Endodermal cell (in vitro differentiated cells): Measurements from ENCODE around the gene SCGN. TPM values are rescaled to one million over a fixed set of nuclear protein-coding genes. Genes with fewer than 3 reads are reported as not detected.

ENCODE experiments used
- DNase-seq: peaks from one replicate; pipeline ENCODE4 v3.0.0-alpha.2; 2017
- H3K27ac ChIP-seq: 2 replicates; pipeline ENCODE4 v1.5.1; 2013; ENCODE audit warnings: mild to moderate bottlenecking, low read depth, low read length, moderate library complexity
- H3K27me3 ChIP-seq: 2 replicates; pipeline ENCODE4 v1.6.1; 2013; ENCODE audit warnings: mild to moderate bottlenecking, low read length, moderate library complexity; ENCODE audit not compliant: insufficient read depth, control insufficient read depth, poor library complexity, severe bottlenecking
- H3K36me3 ChIP-seq: 2 replicates; pipeline ENCODE4 v1.7.0; 2013; ENCODE audit warnings: mild to moderate bottlenecking, low read length, moderate library complexity; ENCODE audit not compliant: control insufficient read depth, insufficient read depth
- H3K4me1 ChIP-seq: one replicate; pipeline ENCODE4 v1.7.0; 2013; ENCODE audit warnings: low read length; ENCODE audit not compliant: control insufficient read depth, insufficient read depth
- H3K4me3 ChIP-seq: 2 replicates; pipeline ENCODE4 v1.5.1; 2013; ENCODE audit warnings: mild to moderate bottlenecking, low read length, moderate library complexity
- H3K9ac ChIP-seq: 2 replicates; pipeline ENCODE4 v1.6.1; 2013; ENCODE audit warnings: mild to moderate bottlenecking, low read length, moderate library complexity; ENCODE audit not compliant: poor library complexity, severe bottlenecking; ENCODE audit errors: extremely low read depth
- H3K9me3 ChIP-seq: 2 replicates; pipeline ENCODE4 v1.6.1; 2013; ENCODE audit warnings: mild to moderate bottlenecking, low read length, moderate library complexity; ENCODE audit not compliant: control insufficient read depth
- H3K27ac Mint-ChIP-seq: 2 replicates; pipeline ENCODE4 v1.8.0; 2020; ENCODE audit warnings: mixed read lengths
- H3K27me3 Mint-ChIP-seq: 2 replicates; pipeline ENCODE4 v1.8.0; 2021; ENCODE audit warnings: mild to moderate bottlenecking, mixed read lengths; ENCODE audit not compliant: insufficient read depth
- H3K36me3 Mint-ChIP-seq: 2 replicates; pipeline ENCODE4 v1.8.0; 2020; ENCODE audit warnings: low read depth, mixed read lengths
- H3K4me1 Mint-ChIP-seq: 2 replicates; pipeline ENCODE4 v1.8.0; 2020; ENCODE audit warnings: mixed read lengths
- H3K4me3 Mint-ChIP-seq: 2 replicates; pipeline ENCODE4 v1.8.0; 2020; ENCODE audit warnings: mild to moderate bottlenecking, moderate library complexity, mixed read lengths
- H3K9me3 Mint-ChIP-seq: 2 replicates; pipeline ENCODE4 v1.8.0; 2020; ENCODE audit warnings: mild to moderate bottlenecking, mixed read lengths
- CTCF ChIP-seq: fragments of 200-600 bp; sonication (generic); conservative IDR thresholded peaks from 2 replicates; pipeline ENCODE4 v1.5.0; 2021; ENCODE audit warnings: antibody characterized with exemption, mild to moderate bottlenecking
- WGBS, 2 experiments: methylation state at CpG; one replicate each; pipeline versions ENCODE4 v1.1.5 to v1.1.7; 2013; ENCODE audit warnings: missing lambda C conversion rate in 2 of 2, mixed read lengths in 1 of 2; ENCODE audit not compliant: insufficient coverage in 1 of 2, insufficient read length in 1 of 2; 5-methylcytosine and 5-hydroxymethylcytosine counted together
- total RNA-seq, 2 donors: library from RNA; stranded (reverse); fragmentation: NEBNext Ultra II Directional in 1 of 2; extraction: Animal tissue kit (Norgen Biotek cat#: 25700) in 1 of 2; gene quantifications; 2 replicates in 1 of 2; 3 replicates in 1 of 2; pipeline ENCODE4 v1.2.1, GENCODE V29; 2021

Gene SCGN
- total RNA-seq, 2 donors from 2014 or later, result not detected

DNA sequence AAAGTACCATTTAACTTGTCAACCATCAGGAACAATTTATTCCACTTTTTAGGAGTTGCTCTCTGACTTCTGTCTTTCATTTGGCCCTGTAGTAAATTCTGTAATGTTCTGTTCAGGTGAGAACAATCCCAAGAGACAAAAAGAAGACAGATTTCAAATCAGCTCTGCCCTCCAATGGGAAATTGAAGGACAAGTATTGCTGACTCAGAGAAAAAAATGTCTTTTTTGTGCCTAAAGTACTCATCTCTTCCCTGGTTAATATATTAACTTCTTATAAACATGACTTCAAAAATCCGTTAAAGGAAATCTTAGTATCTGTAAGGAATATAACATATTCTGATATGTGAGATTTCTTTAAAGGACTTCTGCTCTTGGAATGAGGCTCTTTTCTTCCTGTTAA lies 38.6 kb upstream of the SCGN start:
- H3K27ac ChIP-seq, result no peak overlapping the region
- H3K4me1 Mint-ChIP-seq, result no peaks in the 10 kb centered on the region
- no peak overlapping the region for H3K27ac Mint-ChIP-seq
- 67% methylated on average over 1 of the region's 1 CpG; no CpG with 5 or more reads in 1 of the 2 experiments for WGBS, 2 experiments
- H3K4me3 Mint-ChIP-seq, result no peak overlapping the region
- no peak for DNase-seq
- H3K4me3 ChIP-seq, result no peak overlapping the region
- H3K36me3 ChIP-seq, result peaks cover 29% of the 10 kb centered on the region
- no peaks in the 10 kb centered on the region for H3K4me1 ChIP-seq
- no peaks in the 10 kb centered on the region for H3K27me3 Mint-ChIP-seq
- no peaks in the 10 kb centered on the region for H3K27me3 ChIP-seq
- H3K9ac ChIP-seq, result no peak overlapping the region
- H3K36me3 Mint-ChIP-seq, result peaks cover 24% of the 10 kb centered on the region
- TF ChIP-seq CTCF, result no peak
- H3K9me3 ChIP-seq, result no peaks in the 10 kb centered on the region
- no peaks in the 10 kb centered on the region for H3K9me3 Mint-ChIP-seq

- Mint-ChIP-seq H3K9me3 (no peaks in the 10 kb centered on the region), H3K4me1 (no peaks in the 10 kb centered on the region), H3K36me3 (peaks cover 19% of the 10 kb centered on the region)
Observed at GRCh38 chr6:25614052-25614451, 38.0 kb upstream of the SCGN start.

DNA sequence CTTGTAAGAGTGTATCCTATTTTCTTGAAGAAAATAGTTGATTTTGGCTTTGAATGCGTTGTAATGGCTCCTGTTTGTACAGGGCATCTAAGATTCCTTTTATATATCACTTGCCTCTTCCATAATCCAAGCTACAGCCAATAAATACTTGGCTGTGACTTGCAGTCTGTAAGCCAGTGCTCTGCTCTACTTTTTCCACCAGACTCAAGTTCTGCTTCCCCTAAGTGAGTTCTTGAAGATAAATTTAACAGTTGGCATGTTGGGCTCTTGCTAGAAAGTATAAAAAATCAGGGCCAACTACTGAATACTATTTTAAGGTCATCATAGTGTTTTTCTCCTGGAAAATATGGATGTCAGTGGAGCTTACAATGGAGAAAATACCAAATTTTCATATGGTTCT lies 36.5 kb upstream of the SCGN start:
- H3K27ac ChIP-seq, result no peak overlapping the region
- no peaks in the 10 kb centered on the region for H3K9me3 Mint-ChIP-seq
- H3K27me3 ChIP-seq, result no peaks in the 10 kb centered on the region
- H3K4me1 Mint-ChIP-seq, result no peaks in the 10 kb centered on the region
- no peaks in the 10 kb centered on the region for H3K4me1 ChIP-seq
- no peak overlapping the region for H3K9ac ChIP-seq
- no peaks in the 10 kb centered on the region for H3K27me3 Mint-ChIP-seq
- peaks cover 15% of the 10 kb centered on the region for H3K36me3 Mint-ChIP-seq
- no peak for TF ChIP-seq CTCF
- H3K4me3 Mint-ChIP-seq, result no peak overlapping the region
- H3K27ac Mint-ChIP-seq, result no peak overlapping the region
- no peaks in the 10 kb centered on the region for H3K9me3 ChIP-seq
- WGBS, 2 experiments, result 100% methylated on average over 1 of the region's 1 CpG; no CpG with 5 or more reads in 1 of the 2 experiments
- no peak for DNase-seq
- peaks cover 19% of the 10 kb centered on the region for H3K36me3 ChIP-seq
- H3K4me3 ChIP-seq, result no peak overlapping the region

More at GRCh38 chr6:25614052-25614451, 38.0 kb upstream of the SCGN start:
- no peaks in the 10 kb centered on the region for H3K27me3 ChIP-seq
- H3K27ac Mint-ChIP-seq, result no peak overlapping the region
- TF ChIP-seq CTCF, result peak; percentile 41
- no peak overlapping the region for H3K4me3 Mint-ChIP-seq
- no peak overlapping the region for H3K4me3 ChIP-seq
- H3K36me3 ChIP-seq, result peaks cover 29% of the 10 kb centered on the region
- H3K27me3 Mint-ChIP-seq, result no peaks in the 10 kb centered on the region
- H3K9me3 ChIP-seq, result no peaks in the 10 kb centered on the region
- no peak overlapping the region for H3K9ac ChIP-seq
- 89% methylated on average over 4 of the region's 4 CpGs; no CpG with 5 or more reads in 1 of the 2 experiments for WGBS, 2 experiments
- no peaks in the 10 kb centered on the region for H3K4me1 ChIP-seq
- no peak overlapping the region for H3K27ac ChIP-seq
- DNase-seq, result no peak
